Colon (tissue), 2 donors: ENCODE results near the gene STYXL1.
"Not testable (repeated sequence)": the region's sequence is repeated elsewhere in the genome, so short reads cannot be mapped to it uniquely, and the experiment has no call there.

Experiments
- FAIRE-seq: peaks from 2 replicates; lab custom pipeline; 2012; peaks lifted over from hg19 to GRCh38; lab: Jason Lieb, UNC
- donor health status: control.
- donor health status: control.

The STYXL1 gene

DNA sequence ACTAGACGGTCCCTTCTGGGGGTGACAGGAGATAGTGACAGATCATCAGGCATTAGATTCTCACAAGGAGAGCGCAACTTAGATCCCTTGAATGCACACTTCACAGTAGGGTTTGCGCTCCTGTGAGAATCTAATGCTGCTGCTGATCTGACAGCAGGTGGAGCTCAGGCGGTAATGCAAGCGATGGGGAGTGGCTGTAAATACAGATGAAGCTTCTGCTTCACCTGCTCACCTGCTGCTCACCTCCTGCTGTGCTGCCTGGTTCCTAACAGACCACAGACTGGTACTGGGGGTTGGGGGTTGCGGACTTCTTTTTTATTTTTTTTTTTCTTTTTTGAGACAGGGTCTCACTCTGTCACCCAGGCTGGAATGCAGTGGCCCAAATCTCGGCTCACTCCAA lies 18.1 kb downstream of the STYXL1 start:
- FAIRE-seq: not testable (repeated sequence)

DNA sequence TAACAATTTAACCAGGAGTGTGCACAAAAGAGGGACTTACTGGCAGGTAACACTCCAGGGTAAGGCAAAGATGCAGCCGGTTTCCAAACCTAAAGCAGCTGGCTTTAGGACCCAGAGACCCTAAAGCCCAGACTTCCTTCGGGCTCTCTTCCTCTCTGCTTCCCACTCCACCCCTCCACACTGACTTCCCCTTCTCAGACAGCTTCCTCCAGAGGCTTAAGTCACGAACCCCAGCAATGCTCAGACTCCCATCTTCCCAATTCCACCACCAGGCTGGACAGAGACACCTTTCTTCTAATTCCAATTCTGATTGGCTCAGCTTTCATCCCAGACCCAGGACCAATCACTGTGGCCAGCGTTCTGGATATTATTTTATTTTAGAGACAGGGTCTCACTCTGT lies 24.8 kb downstream of the STYXL1 start:
- no peak for FAIRE-seq

DNA sequence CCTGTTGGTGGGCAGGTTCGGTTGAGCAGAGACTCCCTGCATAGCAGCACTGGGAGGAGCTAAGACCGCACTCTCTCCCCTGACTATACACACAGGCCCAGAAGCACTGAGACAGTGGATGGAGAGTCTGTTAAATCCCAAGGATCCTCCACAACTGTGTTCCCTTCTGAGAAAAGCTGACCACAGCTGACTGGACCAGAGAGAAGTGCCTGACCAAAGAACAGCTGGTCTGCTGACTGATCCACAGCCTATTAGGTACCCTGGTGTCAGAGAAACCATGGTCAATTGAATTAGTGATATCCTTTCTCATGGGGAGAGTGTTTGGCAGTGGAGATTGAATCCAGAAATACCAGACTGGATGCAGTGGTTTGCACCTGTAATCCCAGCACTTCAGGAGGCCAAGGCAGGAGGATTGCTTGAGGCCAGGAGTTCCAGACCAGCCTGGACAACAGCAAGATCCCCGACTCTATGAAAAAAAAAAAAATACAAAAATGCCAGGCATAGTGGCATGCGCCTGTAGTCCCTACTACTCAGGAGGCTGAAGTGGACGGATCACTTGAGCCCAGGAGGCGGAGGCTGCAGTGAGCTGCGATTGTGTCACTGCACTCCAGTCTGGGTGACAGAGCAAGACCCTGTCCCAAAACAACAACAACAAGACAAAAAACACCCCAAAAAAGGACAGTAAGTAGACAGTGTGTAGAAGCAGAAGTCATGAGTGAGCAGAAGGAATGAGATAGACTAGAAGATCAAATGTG lies 25.6 kb downstream of the STYXL1 start:
- FAIRE-seq: no peak

DNA sequence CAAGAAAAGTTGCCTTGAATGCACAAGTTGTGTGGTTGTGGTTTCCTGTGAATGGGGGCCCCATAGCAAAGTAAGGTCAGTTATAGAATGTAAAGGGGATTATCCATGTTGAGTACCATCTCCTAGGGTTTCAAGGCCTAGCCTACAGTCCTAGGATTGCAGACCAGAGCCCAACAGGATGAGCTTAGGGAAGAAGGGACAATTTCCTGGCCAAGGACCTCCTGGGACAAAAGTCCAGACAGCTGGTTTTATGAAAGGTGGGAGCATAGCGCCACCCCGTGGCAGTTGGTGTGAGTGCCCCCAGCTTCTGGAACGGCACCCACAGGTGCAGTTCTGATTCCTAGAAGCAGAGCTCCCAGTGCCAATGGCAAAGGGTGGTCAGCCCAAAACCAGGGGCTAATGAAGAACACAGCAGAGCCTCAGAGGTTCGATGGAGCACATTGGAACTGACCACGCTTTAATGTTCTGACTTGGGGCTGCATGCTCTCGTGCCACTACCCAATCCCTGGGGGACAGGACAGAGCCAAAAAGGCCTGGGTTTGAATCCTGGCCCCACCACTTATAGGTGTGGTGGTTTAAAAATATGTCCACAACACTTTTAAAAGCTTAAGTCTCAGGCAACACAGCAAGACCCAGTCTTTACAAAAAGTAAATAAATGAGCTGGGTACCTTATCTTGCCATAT lies 27.6 kb downstream of the STYXL1 start:
- FAIRE-seq: no peak

DNA sequence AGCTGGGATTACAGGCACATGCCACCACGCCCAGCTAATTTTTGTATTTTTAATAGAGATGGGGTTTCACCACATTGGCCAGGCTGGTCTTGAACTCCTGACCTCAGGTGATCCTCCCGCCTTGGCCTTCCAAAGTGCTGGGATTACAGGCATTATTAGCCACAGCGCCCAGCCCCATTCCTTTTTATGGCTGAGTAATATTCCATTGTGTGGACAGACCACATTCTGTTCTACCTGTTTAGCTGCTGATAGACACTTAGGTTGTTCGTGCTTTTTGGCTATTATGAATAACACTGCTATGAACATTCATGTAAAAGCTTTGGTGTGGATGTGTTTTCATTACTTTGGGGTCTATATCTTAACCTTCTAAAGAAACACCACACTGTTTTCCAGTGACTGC lies 29.3 kb downstream of the STYXL1 start:
- FAIRE-seq: not testable (repeated sequence)

DNA sequence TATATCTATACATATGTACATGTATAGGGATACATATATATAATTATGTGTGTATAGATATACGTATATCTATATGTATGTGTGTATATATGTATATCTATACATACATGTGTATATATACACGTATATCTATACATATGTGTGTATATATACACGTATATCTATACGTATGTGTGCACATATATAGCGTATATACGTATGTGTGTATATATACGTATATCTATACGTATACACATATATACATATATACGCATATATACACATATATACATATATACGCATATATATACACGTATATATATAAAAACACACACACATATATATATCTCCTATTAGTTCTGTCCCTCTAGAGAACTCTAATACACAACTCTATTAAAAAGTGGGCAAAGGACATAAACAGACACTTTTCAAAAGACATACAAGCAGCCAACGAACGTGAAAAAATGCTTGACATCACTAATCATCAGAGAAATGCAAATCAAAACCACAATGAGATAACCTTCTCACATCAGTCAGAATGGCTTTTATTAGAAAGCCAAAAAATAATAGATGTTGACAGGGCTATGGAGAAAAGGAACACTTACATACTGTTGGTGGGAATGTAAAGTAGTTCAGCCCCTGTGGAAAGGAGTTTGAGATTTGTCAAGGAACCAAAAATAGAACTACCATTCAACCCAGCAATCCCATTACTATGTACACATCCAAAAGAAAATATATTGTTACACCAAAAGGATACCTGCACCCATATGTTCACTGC lies 31.4 kb downstream of the STYXL1 start:
- FAIRE-seq: no peak

DNA sequence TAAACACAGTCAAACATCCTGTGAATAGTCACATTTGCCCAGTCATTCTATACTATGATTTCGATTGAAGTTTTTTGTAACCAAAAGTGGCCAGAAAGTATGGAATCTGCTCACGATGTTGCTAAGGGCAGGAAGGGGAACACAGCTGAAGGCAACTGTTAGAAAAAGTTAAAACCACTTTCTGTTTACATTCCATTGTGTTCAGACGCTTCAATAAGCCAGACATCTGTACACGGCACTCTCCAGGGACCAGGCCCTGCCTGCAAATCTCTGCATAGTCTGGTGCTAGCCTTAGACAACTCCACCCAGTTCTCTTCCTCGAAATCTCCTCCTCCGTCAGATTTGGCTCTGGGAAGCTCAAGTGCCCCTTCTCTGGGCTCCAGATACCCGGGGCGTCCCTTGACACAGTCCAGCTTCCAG lies 36.3 kb downstream of the STYXL1 start:
- FAIRE-seq: no peak

DNA sequence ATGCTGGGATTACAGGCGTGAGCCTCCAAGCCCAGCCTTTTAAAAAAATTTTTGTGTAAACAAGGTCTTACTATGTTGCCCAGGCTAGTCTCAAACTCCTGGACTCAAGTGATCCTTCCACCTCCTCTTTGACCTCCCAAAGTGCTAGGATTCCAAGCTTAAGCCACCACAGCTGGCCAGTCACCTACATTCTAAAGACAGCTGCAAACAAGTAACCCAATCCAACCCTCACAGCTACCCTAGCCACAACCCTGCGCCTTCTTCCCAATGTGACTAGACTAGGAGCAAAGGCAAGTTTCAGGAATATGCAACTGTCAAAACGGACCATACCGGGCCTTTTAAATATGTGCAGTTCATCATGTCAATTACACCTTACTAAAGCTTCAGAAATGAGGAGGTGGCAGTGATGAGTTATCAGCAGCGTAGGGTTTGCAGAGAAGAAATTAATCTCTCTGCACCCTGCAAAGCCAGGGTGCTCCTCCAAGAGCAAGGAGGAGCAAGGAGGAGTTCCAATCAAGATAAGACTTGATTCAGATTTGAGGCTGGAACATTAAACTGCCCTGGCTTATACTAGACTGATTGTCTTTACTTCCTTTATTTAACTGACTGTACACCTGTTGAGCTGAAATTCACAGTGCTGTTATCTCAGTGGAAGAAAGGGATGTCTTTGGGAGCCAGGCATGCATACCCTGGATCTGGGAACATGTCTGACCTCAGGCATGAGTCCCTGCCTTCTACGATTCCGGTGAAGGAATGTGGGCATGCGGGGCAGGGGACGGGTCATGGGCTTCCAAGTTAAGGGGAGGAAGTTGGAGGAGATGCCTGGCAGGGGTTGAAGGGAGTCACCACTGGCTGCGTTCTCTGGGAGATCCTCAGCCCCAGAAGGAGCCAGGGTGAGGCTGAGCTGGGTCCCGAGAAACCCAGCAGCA lies 37.9 kb downstream of the STYXL1 start:
- FAIRE-seq: no peak

DNA sequence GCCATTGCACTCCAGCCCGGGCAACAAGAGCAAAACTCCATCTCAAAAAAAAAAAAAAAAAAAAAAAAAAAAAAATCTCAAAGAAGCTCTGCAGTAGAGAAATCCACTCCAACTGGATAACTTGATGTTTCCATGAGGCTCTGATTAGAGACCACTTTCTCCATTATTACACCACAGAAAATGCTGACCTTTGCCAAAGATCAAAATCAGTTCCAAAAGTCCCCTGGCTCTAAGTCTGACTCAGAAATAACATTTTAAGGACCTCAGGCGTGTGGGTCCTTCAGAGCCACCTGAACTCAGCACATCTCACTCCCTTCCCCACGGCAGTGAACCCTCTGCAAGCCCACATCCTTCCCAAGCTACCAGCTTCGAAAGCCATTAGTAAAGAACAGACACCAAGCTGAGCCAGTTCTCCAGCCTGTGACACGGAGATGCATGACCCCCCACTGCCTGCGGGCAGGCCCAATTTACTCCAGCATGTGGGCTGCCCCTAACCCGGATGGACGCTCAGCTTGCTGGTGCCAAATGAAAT lies 39.6 kb downstream of the STYXL1 start:
- no peak for FAIRE-seq

DNA sequence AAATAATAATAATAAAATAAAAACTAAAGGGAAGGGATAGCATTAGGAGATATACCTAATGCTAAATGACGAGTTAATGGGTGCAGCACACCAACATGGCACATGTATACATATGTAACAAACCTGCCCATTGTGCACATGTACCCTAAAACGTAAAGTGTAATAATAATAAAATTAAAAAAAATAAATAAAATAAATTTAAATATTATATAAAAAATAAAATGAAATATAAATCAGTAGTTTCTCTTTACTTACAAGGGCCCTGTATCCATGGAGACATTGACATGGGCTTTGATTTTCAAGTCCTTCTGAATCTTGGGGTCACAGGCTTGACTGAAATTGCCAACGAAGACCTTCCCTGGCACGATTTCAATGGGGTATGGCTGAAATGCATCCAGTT lies 42.8 kb downstream of the STYXL1 start:
- FAIRE-seq: not testable (repeated sequence)

DNA sequence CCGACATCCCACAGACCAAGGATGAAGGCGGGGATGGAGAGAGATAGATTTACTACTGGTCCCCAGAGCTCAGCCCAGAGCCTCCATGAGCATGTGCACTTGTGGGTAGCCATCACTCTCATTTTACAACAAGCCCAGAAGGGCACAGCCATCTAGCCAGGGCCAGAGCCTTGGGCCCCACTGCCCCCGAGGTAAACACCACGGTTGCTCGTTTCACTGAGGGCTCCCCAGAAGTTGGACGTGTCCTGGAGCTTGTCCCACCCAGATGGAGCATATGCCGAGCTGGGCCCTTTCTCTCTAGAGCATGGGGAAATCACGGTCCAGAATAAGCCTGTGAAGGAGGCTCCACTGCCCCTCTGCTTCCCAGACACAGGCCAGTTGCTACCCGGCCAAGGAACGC lies 44.4 kb downstream of the STYXL1 start:
- FAIRE-seq: no peak

DNA sequence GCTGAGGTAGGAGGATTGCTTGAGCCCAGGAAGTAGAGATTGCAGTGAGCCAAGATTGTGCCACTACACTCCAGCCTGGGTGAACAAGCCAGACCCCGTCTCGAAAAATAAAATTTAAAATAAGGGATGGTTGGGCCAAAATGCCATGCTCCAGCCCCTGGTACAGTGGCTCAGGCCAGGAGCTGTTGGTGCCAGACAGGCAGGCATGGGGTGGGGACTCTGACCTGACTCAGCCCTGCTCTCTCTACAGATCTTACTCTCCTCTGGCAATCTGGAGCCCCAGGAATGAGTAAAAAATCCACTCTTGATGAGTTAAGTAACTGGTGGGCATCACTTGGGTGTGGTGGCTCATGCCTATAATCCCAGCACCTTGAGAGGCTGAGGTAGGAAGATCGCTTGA lies 45.0 kb downstream of the STYXL1 start:
- no peak for FAIRE-seq

DNA sequence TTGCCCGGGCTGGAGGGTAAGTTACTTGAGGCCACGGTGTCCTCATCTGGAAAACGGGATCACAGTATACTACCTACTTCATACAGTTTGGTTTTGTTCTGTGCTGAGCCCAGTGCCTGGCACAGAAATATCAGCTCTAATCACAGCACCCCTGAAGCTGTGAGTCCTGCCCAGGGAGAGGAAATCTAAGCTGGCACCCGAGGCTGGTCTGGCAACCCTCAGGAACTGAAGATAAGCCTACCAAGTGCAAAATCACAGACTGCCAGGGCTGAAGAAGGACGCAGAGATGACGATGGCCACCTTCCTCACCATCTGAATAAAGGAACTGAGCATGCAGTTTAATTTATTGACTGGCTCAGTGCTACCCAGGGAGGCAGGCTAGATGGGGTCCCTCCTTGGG lies 45.7 kb downstream of the STYXL1 start:
- FAIRE-seq: no peak

DNA sequence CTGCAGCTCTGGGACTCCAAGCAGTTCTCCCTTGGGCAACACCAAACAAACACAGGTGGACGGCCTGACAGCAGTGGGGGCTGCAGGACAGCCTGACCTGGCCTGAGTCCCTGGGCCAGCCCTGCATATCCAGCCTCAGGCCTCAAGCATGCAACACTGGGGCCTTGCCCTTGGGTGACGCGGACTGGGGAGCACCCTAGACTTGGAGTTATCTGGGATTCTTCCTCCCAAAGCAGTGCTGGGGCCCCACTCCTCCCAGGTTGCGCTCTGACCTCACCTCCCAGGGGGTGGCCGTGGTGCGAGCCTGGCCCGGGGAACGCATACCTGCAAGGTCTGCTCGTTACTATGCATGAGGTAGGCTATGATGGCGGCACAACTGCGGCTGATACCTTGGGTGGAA lies 47.2 kb downstream of the STYXL1 start:
- FAIRE-seq: no peak

DNA sequence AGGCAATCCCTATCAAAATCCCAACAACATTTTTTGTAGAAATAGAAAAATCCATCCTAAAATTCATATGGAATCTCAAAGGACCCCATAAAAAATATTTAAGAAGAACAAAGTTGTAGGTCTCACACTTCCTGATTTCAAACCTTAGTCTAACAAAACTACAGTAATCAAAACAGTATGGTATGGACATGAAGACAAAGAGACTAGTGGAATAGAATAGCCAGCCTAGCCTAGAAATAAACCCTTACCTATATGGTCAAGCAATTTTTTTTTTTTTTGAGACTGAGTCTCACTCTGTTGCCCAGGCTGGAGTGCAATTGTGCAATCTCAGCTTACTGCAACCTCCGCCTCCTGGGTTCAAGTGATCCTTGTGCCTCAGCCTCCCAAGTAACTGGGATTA lies 49.8 kb downstream of the STYXL1 start:
- no peak for FAIRE-seq

DNA sequence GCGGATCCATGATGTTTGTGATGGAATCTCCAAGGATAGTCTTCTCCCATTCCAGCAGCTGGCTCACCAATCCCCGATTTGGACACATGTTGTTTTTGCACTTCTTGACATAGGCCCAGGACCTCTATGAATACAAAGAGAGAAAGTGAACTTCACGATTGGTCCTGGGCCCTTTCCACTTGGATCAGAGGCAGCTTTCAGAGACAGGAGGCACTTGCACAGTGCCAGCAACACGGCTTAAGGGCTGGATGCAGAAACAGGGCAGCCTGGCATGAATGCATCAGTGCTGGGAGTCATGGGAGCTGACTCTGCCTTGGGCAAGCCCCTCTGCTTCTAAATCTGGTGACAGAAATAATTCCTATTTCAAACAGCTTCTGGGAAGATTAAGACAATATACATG lies 51.3 kb downstream of the STYXL1 start:
- FAIRE-seq: no peak

DNA sequence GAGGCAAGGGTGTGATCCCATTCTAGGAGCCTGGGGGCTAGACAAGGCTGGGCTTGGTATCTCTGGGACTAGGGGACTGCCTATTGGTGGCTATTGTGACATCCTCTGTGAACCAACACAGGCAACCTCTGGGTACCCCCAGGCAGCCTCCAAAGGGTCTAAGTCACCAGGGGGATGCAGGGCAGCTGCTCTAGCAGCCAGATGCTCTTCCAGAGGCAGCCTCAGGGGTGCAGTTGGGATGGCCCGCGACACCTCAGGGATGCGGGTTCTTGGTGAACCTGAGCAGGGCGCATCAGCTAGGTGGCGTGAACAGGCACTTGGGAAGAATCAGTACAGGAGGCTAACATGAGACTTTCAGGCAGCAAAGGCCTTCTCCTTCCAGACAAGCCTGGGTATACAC lies 51.8 kb downstream of the STYXL1 start:
- no peak for FAIRE-seq

DNA sequence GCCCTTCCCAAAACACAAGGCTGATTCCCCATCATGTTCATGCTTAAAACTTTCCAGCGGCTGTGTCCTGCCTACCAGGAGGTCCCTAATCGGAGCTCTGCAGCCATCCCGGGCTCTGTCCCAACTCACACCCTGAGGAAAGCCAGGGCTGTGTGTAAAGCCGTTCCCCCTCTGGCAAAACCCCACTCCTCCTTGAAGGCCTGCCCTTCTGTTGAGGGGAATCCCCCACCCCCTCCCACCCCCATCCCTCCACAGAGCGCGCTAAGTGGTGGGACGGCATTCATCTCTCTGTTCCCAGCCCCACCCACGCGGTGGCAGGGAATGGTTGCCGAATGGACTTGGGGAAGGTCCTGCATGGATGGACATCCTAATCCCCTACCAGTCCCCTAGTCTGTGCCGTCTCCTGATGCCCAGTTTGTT lies 52.7 kb downstream of the STYXL1 start:
- FAIRE-seq: no peak

DNA sequence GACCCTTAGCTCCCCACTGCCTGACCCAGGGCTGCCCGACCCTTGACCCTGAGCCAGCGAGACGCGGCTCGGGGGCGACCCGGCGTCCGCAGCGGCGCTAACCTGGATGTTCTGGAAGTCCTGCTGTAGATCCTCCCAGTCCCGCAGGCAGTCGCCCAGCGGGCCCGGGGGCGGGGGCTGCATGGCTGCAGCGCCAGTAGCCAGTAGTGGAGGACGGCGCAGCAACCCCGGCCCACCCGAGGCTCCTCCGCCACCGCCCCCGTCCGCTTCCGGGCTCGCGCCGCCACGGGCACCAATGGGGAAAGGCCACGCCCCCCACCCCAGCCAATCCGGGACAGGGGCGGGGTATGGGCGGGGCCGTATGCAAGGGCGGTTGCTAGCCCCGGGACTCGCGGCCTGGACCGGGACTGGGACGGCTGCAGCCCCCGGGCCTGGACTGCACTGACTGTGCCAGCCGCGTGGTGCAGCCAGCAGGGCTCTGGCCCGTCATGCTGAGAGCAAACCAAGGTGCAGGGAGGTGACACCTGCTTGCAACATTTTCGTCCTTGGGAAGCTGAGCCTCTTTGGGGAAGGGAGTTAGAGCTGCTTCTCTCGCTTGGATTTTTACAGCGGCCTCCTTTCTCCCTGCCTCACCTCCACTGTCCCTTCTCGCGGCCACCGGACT lies 53.3 kb downstream of the STYXL1 start, which contains the start of gene TMEM120A:
TSS of gene TMEM120A (minus strand) at position 208 of the 664 bp plus-strand sequence. CDS start at position 183, 25 bp downstream.
- FAIRE-seq: no peak

DNA sequence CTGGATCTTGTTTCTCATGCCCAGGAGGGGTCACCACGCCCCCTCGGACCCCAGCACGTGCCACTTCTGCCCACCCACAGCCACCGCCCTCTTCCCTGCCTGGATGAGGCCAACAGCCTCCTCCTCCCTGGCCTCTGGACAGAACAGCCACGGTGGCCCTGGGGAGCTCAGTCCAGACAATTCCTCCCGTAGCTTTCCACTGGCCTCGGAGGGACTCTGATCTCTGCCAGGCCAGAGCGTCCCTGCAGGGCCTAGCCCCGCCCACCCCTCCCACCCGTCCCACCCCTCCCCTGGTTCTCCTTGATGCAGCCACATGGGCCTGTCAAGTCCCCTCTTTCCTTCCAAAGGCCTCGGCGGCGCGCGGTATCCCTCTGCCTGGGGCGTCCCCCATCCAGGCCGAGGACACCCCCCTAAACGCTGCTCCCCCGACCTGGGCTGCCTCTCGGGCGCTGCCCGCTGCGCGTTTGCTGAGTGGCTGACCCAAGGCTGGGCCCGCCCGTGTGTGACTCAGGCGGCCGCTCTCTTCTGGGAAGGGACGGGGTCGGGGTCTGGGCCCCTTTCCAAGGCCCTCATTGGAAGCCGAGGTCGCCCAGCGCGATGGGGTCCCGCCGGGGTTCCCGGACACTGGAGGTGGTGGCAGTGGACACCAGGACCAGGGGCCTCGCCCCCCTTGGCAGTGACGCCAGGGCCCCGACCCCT lies 54.0 kb downstream of the STYXL1 start:
- FAIRE-seq: no peak
